ENCODE results near the gene EMID1.

The EMID1 gene
- total RNA-seq: 0.07 to 0.24 reads per million in 2 donors

- DNase-seq: no peak
Measured at GRCh38 chr22:29205594-29206371, at the start of gene EMID1. Gene EMID1, plus strand, starts transcription at chr22:29205896. Its CDS starts 143 bp downstream, at chr22:29206039.

- DNase-seq: no peak
Measured at GRCh38 chr22:29155966-29156365, 49.7 kb upstream of the EMID1 start.

GRCh38 chr22:29156507-29156906, 49.2 kb upstream of the EMID1 start:
- no peak for DNase-seq

GRCh38 chr22:29157759-29158535, 47.7 kb upstream of the EMID1 start:
- DNase-seq: no peak

- DNase-seq: no peak
Measured at GRCh38 chr22:29158546-29158945, 47.1 kb upstream of the EMID1 start.

GRCh38 chr22:29163808-29164207, 41.9 kb upstream of the EMID1 start:
- DNase-seq: no peak

GRCh38 chr22:29165321-29166060, 40.2 kb upstream of the EMID1 start:
- no peak for DNase-seq

- no peak for DNase-seq
Measured at GRCh38 chr22:29166180-29166579, 39.5 kb upstream of the EMID1 start.

- DNase-seq: no peak
Measured at GRCh38 chr22:29167032-29167911, 38.4 kb upstream of the EMID1 start.

- no peak for DNase-seq
Measured at GRCh38 chr22:29171721-29172120, 34.0 kb upstream of the EMID1 start.

GRCh38 chr22:29172216-29172615, 33.5 kb upstream of the EMID1 start:
- DNase-seq: no peak

GRCh38 chr22:29175312-29175835, 30.3 kb upstream of the EMID1 start:
- no peak for DNase-seq

GRCh38 chr22:29183971-29184848, 21.5 kb upstream of the EMID1 start:
- DNase-seq: no peak

GRCh38 chr22:29184849-29185490, 20.7 kb upstream of the EMID1 start:
- no peak for DNase-seq

- no peak for DNase-seq
Measured at GRCh38 chr22:29186302-29186701, 19.4 kb upstream of the EMID1 start.

GRCh38 chr22:29187831-29188230, 17.9 kb upstream of the EMID1 start:
- DNase-seq: no peak

- DNase-seq: no peak
Measured at GRCh38 chr22:29190051-29190450, 15.6 kb upstream of the EMID1 start.

GRCh38 chr22:29190918-29191317, 14.8 kb upstream of the EMID1 start:
- DNase-seq: no peak

GRCh38 chr22:29193021-29193420, 12.7 kb upstream of the EMID1 start:
- no peak for DNase-seq

- DNase-seq: no peak
Measured at GRCh38 chr22:29194184-29194583, 11.5 kb upstream of the EMID1 start.
